Rectal smooth muscle tissue (tissue), 1 donor: ENCODE measurements around the gene TTC32.
"Not testable (repeated sequence)": the region's sequence is repeated elsewhere in the genome, so short reads cannot be mapped to it uniquely, and the experiment has no call there.

ENCODE experiments used
- H3K27ac ChIP-seq: one replicate; pipeline ENCODE4 v1.7.0; 2013; ENCODE audit warnings: low read depth, low read length, inconsistent platforms
- H3K27me3 ChIP-seq: one replicate; pipeline ENCODE4 v1.7.0; 2013; ENCODE audit warnings: low read length; ENCODE audit not compliant: control insufficient read depth, insufficient read depth
- H3K36me3 ChIP-seq: one replicate; pipeline ENCODE4 v1.7.0; 2013; ENCODE audit warnings: low read length; ENCODE audit not compliant: control insufficient read depth, insufficient read depth
- H3K4me1 ChIP-seq: one replicate; pipeline ENCODE4 v1.7.0; 2013; ENCODE audit warnings: low read length; ENCODE audit not compliant: control insufficient read depth, insufficient read depth
- H3K4me3 ChIP-seq: one replicate; pipeline ENCODE4 v1.7.0; 2013; ENCODE audit warnings: low read length
- H3K9ac ChIP-seq: one replicate; pipeline ENCODE4 v1.7.0; 2013; ENCODE audit warnings: low read length

TTC32 gene

DNA sequence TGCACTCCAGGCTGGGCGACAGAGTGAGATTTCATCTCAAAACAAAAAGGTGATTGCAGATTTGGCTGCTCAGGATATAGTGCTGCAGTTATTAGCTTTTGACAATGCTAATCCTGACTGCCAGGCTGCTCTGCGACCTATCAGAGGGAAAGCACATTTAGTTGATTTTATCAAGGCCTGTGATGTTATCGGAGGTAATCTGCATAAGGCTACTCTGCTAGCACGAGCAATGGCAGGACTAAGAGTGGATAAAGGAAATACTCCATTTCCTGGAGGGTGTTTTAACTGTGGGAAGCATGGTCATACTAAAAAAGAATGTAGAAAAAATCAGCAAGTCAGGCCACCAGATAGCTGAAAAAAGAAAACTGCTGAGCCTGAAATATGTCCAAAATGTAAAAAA is 22.7 kb upstream of the TTC32 start:
- not testable (repeated sequence) for H3K27me3 ChIP-seq, H3K4me3 ChIP-seq, H3K27ac ChIP-seq, H3K4me1 ChIP-seq, H3K9ac ChIP-seq, H3K36me3 ChIP-seq

DNA sequence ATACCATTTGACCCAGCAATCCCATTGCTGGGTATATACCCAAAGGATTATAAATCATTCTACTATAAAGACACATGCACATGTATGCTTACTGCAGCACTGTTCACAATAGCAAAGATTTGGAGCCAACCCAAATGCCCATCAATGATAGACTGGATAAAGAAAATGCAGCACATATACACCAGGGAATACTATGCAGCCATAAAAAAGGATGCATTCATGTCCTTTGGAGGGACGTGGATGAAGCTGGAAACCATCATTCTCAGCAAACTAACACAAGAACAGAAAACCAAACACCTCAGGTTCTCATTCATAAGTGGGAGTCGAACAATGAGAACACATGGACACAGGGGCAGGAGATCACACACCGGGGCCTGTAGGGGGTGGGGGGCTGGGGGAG is 20.4 kb upstream of the TTC32 start:
- H3K9ac ChIP-seq, H3K4me1 ChIP-seq, H3K27ac ChIP-seq, H3K27me3 ChIP-seq, H3K36me3 ChIP-seq, H3K4me3 ChIP-seq: not testable (repeated sequence)

DNA sequence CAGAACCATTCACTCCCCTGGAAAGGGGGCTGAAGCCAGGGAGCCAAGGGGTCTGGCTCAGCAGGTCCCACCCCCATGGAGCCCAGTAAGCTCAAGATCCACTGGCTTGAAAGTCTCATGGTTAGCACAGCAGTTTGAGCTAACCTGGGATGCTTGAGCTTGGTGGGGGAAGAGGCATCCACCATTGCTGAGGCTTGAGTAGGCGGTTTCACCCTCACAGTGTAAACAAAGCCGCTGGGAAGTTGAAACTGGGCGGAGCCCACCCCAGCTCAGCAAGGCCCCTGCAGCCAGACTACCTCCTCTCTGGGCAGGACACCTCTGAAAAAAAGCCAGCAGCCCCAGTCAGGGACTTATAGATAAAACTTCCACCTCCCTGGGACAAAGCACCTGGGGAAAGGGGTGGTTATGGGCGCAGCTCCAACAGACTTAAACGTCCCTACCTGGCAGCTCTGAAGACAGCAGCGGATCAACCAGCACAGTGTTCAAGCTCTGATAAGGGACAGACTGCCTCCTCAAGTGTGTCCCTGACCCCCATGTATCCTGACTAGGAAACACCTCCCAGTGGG is 14.7 kb upstream of the TTC32 start:
- Histone ChIP-seq H3K27me3 (no peaks in the 10 kb centered on the region), H3K4me3 (no peak overlapping the region), H3K9ac (no peak overlapping the region), H3K36me3 (peaks cover 2% of the 10 kb centered on the region), H3K4me1 (no peaks in the 10 kb centered on the region), H3K27ac (no peak overlapping the region)

DNA sequence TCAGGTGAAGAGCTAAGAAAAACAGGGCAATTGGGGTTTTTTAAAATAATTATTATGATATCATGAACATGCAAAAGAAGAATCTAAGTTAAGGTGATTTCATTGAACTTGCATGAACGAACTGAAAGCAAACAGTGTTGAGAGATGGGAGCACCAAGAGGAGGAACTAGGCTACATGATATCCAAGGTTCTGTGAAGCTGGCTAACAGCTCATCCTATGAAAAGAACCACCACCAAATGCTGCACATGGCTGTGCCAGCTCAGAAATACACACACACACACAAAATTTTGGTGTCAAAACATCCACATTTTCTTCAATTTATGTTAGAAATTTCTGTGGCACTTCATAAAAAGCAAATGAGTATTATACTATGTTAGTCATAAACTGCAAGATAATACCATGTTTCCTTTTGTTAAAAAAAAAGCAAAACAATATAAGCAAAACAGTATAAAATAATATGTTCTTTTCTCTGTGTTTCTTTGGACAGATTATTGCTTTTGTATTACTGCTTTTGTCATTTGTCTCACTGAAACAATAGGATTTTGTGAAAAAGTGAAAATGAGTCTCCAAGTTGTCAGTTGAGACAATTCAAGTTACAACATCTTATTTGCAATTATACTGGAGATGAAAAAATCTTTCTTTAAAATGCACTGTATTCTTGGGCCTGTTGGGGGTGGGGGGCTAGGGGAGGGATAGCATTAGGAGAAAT is 12.6 kb upstream of the TTC32 start:
- H3K9ac ChIP-seq, result no peak overlapping the region
- no peaks in the 10 kb centered on the region for H3K4me1 ChIP-seq
- no peak overlapping the region for H3K4me3 ChIP-seq
- H3K27me3 ChIP-seq, result no peaks in the 10 kb centered on the region
- H3K27ac ChIP-seq, result no peak overlapping the region
- H3K36me3 ChIP-seq, result peaks cover 2% of the 10 kb centered on the region

DNA sequence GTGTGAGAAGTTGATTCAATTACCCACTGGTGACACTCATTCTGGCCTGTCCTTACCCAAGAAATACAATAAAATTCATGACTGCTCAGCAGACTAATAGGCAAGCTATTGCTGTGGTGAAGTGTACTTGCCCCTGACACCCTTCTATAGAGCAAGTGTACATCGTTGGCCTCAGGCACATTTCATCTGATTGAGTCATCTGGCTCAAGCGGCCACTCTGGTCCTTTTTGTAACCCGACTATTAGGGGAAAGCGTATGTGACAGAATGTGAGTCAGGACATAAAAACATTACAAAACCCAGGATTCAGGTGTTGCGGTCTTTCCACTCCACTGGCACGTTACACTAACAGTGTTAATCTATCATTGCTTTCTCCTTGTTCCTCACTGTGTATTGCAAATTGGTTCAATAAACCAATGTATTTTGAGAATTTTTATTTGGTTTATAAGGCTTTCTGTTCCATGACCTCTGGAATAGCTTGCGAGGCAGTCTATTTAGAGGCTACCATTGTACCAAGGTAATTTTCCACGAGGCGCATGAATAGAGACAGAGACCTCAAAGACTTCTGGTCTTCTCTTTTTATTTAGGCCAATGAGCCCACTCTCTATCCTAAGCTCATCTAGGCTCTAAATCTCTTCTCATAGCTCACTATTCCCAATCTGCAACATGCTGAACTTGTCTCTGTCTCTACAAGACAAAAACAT is 10.2 kb upstream of the TTC32 start:
- Histone ChIP-seq H3K27me3 (no peaks in the 10 kb centered on the region), H3K4me3 (no peak overlapping the region), H3K9ac (no peak overlapping the region), H3K4me1 (no peaks in the 10 kb centered on the region), H3K27ac (no peak overlapping the region), H3K36me3 (peaks cover 2% of the 10 kb centered on the region)

DNA sequence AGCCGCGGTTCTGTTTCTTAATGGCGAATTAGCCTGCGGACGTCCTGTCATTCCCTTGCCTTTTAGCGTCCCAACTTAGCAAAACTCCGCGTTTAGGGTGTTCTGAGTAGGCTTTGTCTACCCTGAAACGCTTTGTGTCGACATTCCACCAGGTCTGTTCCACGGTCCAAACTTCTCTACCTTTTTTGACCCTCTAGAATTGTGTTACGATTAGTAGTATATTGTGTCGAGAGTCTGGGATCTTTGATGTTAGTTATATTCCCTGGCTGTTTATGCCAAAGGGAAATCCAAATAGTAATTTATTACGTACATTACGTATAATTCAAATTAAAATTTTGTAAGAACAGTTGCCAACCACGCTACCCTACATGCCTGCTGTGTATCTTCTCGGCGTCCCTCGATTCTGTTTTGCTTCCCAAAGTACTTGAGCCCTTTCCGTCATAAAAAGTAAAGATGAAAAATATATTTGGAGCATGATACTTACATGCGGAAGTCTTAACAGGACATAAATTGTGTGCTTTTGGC is 495 bp upstream of the TTC32 start:
- Histone ChIP-seq H3K27ac (peak overlapping the region; percentile 87), H3K4me3 (peak overlapping the region; percentile 78), H3K4me1 (peaks cover 19% of the 10 kb centered on the region), H3K9ac (peak overlapping the region; percentile 70), H3K36me3 (no peaks in the 10 kb centered on the region), H3K27me3 (no peaks in the 10 kb centered on the region)

DNA sequence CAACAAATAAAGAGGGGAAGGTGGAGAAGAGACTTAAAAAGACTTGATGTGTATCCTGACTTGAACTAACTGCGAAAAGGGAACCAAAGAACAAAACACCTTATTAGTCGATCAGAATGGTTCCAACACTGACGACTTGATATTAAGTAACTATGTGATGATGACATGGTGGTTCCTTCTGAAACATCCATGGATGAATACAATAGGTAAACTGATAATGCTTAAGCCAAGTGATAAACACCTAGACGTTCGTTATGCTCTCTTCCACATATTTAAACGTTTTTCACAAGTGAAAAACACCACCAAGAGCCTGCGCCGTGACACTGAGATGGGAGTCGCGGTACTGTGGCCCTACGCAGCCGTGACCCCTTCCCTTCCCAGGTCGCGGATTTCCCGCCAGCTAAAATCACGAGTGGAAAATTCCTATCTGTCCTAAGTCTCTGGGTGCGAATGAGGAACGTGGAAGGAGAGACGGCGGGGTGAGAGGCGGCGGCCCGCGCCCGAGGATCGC is 797 bp downstream of the TTC32 start:
- Histone ChIP-seq H3K27me3 (no peaks in the 10 kb centered on the region), H3K4me1 (peaks cover 19% of the 10 kb centered on the region), H3K4me3 (peak overlapping the region; percentile 78), H3K9ac (peak overlapping the region; percentile 81), H3K27ac (peak overlapping the region; percentile 87), H3K36me3 (no peaks in the 10 kb centered on the region)

DNA sequence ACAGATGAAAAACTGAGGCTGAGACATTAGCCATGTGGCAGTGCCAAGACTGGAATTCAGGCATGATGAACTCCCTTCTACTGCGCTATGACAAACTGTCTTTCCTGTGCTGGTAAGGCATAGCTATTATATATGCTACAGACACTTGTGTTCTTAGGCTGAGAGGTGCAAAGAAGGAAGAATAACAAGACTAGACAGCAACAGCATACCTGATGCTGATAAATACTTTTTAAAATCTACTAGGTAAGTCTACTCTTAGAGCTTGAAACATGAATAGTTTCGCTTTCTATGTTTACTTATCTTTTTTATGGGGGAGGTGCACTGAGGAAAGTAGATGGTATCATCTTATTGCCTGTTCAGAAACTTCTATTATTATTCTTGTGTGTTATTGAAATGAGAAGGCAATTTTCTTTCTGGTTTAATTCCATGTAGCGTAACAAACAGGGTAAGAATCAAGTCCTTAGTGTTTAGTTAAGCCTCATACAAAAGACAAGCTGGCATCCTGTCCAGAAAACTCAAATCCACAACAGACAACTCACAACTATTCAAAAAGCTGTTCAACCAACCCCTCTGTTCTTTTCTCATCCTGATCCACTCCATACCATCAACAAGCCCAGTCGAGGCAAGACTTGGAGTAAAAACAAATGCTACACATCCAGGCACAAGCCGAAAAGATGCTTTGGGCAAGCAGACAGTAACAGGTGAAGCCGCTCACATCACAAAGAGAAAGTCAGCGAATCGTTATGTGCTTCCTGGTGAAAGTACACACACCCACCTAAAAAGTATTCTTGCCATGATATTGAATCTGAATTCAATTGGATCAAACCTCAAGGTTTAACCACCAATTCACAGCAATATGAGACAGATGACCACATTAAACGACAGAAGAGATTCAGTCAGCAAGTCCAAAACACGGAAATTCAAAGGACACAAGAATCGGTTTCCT is 1.5 kb downstream of the TTC32 start:
- peak overlapping the region; percentile 87 for H3K27ac ChIP-seq
- no peaks in the 10 kb centered on the region for H3K27me3 ChIP-seq
- H3K4me3 ChIP-seq, result peak overlapping the region; percentile 78
- no peak overlapping the region for H3K9ac ChIP-seq
- peaks cover 22% of the 10 kb centered on the region for H3K4me1 ChIP-seq
- no peaks in the 10 kb centered on the region for H3K36me3 ChIP-seq

DNA sequence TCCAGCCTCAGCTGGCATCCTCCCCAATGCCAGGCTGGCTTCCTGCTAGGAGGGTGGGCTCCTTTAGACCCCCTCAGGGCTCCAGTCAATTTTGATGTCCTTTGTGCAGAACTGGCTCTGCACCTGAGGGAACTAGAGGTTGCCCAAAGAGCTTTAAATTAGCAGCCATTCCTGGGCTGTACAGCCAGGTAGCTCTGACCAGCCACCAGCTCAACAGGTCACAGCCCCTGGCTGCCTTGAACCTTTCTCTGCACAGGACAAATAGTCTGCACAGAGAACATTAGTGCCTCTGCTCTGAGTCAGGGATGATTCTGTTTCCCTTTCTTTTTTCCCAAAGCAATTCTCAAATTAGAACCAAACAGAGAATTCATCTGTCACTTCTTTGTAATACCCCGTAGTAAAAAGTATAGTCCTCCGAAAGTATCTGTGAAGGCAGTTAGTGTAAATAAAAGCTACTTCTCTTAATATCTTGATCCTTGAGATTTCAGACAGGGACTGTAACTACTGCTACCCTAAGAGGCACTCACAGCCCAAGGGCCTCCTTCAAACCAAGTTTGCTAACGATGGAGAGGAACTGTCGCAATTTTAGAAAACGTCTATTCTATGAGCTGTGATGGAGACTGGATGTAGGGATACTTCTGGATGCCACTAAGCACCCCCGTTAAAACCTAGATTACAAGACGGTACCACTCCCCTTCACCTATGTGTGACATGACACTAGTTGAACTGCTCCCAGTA is 3.0 kb downstream of the TTC32 start:
- peaks cover 22% of the 10 kb centered on the region for H3K4me1 ChIP-seq
- H3K9ac ChIP-seq, result no peak overlapping the region
- H3K4me3 ChIP-seq, result no peak overlapping the region
- no peaks in the 10 kb centered on the region for H3K27me3 ChIP-seq
- no peaks in the 10 kb centered on the region for H3K36me3 ChIP-seq
- no peak overlapping the region for H3K27ac ChIP-seq

DNA sequence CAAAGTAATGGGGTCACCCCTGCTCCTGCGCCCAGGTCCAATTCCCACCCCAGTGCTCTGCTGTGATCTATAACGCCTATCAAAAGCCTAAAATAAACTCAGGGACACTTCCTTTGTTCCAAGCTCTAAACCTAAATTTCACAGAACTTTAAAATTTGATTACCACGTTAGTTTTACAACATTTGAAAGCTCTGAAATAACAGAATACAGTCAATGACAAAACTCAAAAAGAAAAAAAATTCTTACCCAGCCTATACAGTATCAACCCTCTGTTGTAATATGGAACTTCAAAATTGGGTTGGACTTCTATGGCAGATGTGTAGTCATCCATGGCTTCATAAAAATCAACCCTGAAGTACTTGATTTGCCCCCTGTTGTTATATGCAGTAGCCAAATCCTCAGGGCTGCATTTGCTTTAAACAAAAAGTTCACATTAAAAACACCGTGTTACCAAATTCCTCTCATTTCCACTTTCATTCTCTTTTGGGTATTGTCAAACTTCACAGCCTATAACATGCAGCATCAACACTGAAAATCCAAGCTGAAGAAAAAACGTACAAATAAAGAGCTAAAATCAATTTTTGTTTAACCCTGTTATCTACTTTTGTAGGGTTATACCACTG is 4.0 kb downstream of the TTC32 start:
- Histone ChIP-seq H3K9ac (no peak overlapping the region), H3K4me1 (peaks cover 22% of the 10 kb centered on the region), H3K27me3 (no peaks in the 10 kb centered on the region), H3K4me3 (no peak overlapping the region), H3K27ac (no peak overlapping the region), H3K36me3 (no peaks in the 10 kb centered on the region)

DNA sequence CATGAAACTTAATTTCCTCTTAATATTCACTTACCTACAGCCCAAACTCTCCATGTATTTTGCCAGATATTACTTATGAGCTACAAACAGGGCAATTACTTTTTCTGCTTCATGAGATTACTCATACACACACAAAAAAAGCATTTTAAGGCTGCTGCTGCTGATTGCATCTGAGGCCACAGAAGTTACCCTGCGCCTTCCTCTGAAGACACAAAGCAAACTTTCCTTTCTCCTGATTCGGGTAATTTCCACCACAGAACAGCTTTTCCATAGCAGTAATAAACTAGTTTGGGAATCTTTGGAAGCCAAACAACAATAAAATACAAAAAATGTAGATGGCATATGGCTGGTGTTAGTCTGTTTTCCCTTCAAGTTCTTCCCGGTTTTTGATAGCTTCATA is 6.2 kb downstream of the TTC32 start:
- Histone ChIP-seq H3K4me3 (no peak overlapping the region), H3K27me3 (no peaks in the 10 kb centered on the region), H3K27ac (no peak overlapping the region), H3K4me1 (peaks cover 16% of the 10 kb centered on the region), H3K36me3 (no peaks in the 10 kb centered on the region), H3K9ac (no peak overlapping the region)
